Measurements from ENCODE around the gene PPP1R1C. TPM values are rescaled to one million over a fixed set of nuclear protein-coding genes. Genes with fewer than 3 reads are reported as not detected.
A peak's percentile ranks its signal among the peaks of the same experiment; 100 is the strongest.
"Not testable (repeated sequence)": the region's sequence is repeated elsewhere in the genome, so short reads cannot be mapped to it uniquely, and the experiment has no call there.

PPP1R1C gene
- total RNA-seq, 4 donors from 2014 or later = 1.1 to 9.2 TPM; not detected in 2

GRCh38 chr2:182015334-182016109 lies 29.9 kb downstream of the PPP1R1C start:
- intact Hi-C loops (cut with DNase I) = no loop called here
- H3K36me3 ChIP-seq = no peaks in the 10 kb centered on the region
- H3K4me3 ChIP-seq = no peak overlapping the region
- H3K9me3 ChIP-seq = no peaks in the 10 kb centered on the region
- H3K4me1 ChIP-seq = peaks cover 0 to 6% (median 0%) of the 10 kb centered on the region in 3 donors
- H3K27ac ChIP-seq = no peak overlapping the region
- DNase-seq = no peak
- 88% methylated on average over 5 of the region's 5 CpGs; no CpG with 5 or more reads in 1 of the 2 donors for WGBS, 2 donors
- no peaks in the 10 kb centered on the region for H3K27me3 ChIP-seq
- no peak for TF ChIP-seq CTCF (IDR thresholded peaks at IDR 0.05)
- no peak for TF ChIP-seq POLR2A (IDR thresholded peaks at IDR 0.05)

- Histone ChIP-seq H3K36me3 (no peaks in the 10 kb centered on the region), H3K9me3 (peaks cover 0 to 2% (median 0%) of the 10 kb centered on the region in 3 donors), H3K4me1 (peaks cover 0 to 6% (median 0%) of the 10 kb centered on the region in 3 donors), H3K27me3 (no peaks in the 10 kb centered on the region), H3K4me3 (no peak overlapping the region), H3K27ac (no peak overlapping the region)
- WGBS, 2 donors = 50% methylated on average over 1 of the region's 1 CpG
- TF ChIP-seq POLR2A (IDR thresholded peaks at IDR 0.05) (no peak), CTCF (IDR thresholded peaks at IDR 0.05) (no peak)
- intact Hi-C loops (cut with DNase I) = no loop called here
- no peak for DNase-seq
These were observed 32.6 kb downstream of the PPP1R1C start for GRCh38 chr2:182018218-182018617.

GRCh38 chr2:182019731-182020130 lies 34.1 kb downstream of the PPP1R1C start:
- H3K4me3 ChIP-seq = no peak overlapping the region
- DNase-seq = no peak
- peaks cover 0 to 6% (median 0%) of the 10 kb centered on the region in 3 donors for H3K4me1 ChIP-seq
- 41 to 59% methylated on average over 2 of the region's 2 CpGs for WGBS, 2 donors
- TF ChIP-seq CTCF (IDR thresholded peaks at IDR 0.05) = no peak
- no peak overlapping the region for H3K27ac ChIP-seq
- H3K27me3 ChIP-seq = no peaks in the 10 kb centered on the region
- intact Hi-C loops (cut with DNase I) = no loop called here
- no peaks in the 10 kb centered on the region for H3K36me3 ChIP-seq
- H3K9me3 ChIP-seq = peaks cover 0 to 17% (median 3%) of the 10 kb centered on the region in 3 donors

GRCh38 chr2:182020286-182021070 lies 34.8 kb downstream of the PPP1R1C start:
- intact Hi-C loops (cut with DNase I) = no loop called here
- H3K9me3 ChIP-seq = peaks cover 0 to 18% (median 3%) of the 10 kb centered on the region in 3 donors
- H3K27me3 ChIP-seq = no peaks in the 10 kb centered on the region
- no peak for DNase-seq
- no peak overlapping the region for H3K4me3 ChIP-seq
- TF ChIP-seq POLR2A (IDR thresholded peaks at IDR 0.05) = no peak
- TF ChIP-seq CTCF (IDR thresholded peaks at IDR 0.05) = no peak
- WGBS, 2 donors = 37 to 38% methylated on average over 4 of the region's 4 CpGs
- H3K36me3 ChIP-seq = no peaks in the 10 kb centered on the region
- H3K27ac ChIP-seq = no peak overlapping the region
- peaks cover 0 to 6% (median 0%) of the 10 kb centered on the region in 3 donors for H3K4me1 ChIP-seq

- H3K9me3 ChIP-seq = peaks cover 0 to 18% (median 3%) of the 10 kb centered on the region in 3 donors
- no peak overlapping the region for H3K4me3 ChIP-seq
- intact Hi-C loops (cut with DNase I) = no loop called here
- H3K27me3 ChIP-seq = no peaks in the 10 kb centered on the region
- DNase-seq = no peak
- TF ChIP-seq POLR2A (IDR thresholded peaks at IDR 0.05) = no peak
- no peak for TF ChIP-seq CTCF (IDR thresholded peaks at IDR 0.05)
- H3K36me3 ChIP-seq = no peaks in the 10 kb centered on the region
- no peak overlapping the region for H3K27ac ChIP-seq
- H3K4me1 ChIP-seq = peaks cover 0 to 3% (median 0%) of the 10 kb centered on the region in 3 donors
These were observed 37.6 kb downstream of the PPP1R1C start for GRCh38 chr2:182023235-182023634.

GRCh38 chr2:182030875-182031274 lies 45.2 kb downstream of the PPP1R1C start:
- peak overlapping the region in 1 of 4 donors; percentile 59 for H3K27ac ChIP-seq
- peak overlapping the region in 3 of 4 donors; percentile 24 to 58 (median 40) for H3K4me3 ChIP-seq
- intact Hi-C loops (cut with DNase I); H3K27me3 ChIP-seq; H3K36me3 ChIP-seq; DNase-seq; H3K9me3 ChIP-seq; H3K4me1 ChIP-seq: not testable (repeated sequence)
- WGBS, 2 donors = 46 to 75% methylated on average over 13 to 19 of the region's 21 CpGs
